OCI-LY7 (cell line): ENCODE measurements around the gene PPP1R37.

Experiments used
- CTCF ChIP-seq: fragments of 200-600 bp; sonication (generic); conservative IDR thresholded peaks from 2 replicates; pipeline ENCODE4 v1.5.1; 2014; ENCODE audit warnings: mild to moderate bottlenecking, antibody characterized with exemption, low read length, moderate library complexity, mixed read lengths
- EZH2phosphoT487 ChIP-seq: fragments of 200-600 bp; sonication (generic); IDR thresholded peaks from 2 replicates; pipeline ENCODE4 v1.6.1; 2018; ENCODE audit warnings: low read depth, borderline replicate concordance, mild to moderate bottlenecking, mixed run types, antibody characterized with exemption, low read length, moderate library complexity, mixed read lengths

GRCh38 chr19:45094707-45095106 lies 1.7 kb downstream of the PPP1R37 start:
- no peak for TF ChIP-seq CTCF
- TF ChIP-seq EZH2phosphoT487 = no peak
